Measurements from ENCODE around the gene TATDN2. TPM values are rescaled to one million over a fixed set of nuclear protein-coding genes. Genes with fewer than 3 reads are reported as not detected.

Gene TATDN2
- total and polyA plus RNA-seq, 9 of the 15 experiments (the other 6 are each of a cell fraction or from before 2014, with no cell fraction given) = 5.2 to 44.7 (median 25.8) TPM

- no peak for TF ChIP-seq ZNF589 (CRISPR knock-in tag; IDR thresholded peaks at IDR 0.05; ENCODE audit: low read depth)
- TF ChIP-seq PHF8 (IDR thresholded peaks at IDR 0.05; ENCODE audit: borderline replicate concordance, low read length) = no peak
- TF ChIP-seq GTF2F1 (IDR thresholded peaks at IDR 0.05; ENCODE audit: low read depth, low read length) = no peak
- TF ChIP-seq XRCC5 (IDR thresholded peaks at IDR 0.05; ENCODE audit: low read depth, low read length) = 0 out of 2 replicates have a peak, but pooled peaks have one; percentile 47
- TF ChIP-seq KAT2B (IDR thresholded peaks at IDR 0.05; ENCODE audit: low read depth, low read length) = no peak
- no peak for TF ChIP-seq SMARCB1 (IDR thresholded peaks at IDR 0.05; ENCODE audit: insufficient read length, low read depth)
- TF ChIP-seq, protein P1, sequence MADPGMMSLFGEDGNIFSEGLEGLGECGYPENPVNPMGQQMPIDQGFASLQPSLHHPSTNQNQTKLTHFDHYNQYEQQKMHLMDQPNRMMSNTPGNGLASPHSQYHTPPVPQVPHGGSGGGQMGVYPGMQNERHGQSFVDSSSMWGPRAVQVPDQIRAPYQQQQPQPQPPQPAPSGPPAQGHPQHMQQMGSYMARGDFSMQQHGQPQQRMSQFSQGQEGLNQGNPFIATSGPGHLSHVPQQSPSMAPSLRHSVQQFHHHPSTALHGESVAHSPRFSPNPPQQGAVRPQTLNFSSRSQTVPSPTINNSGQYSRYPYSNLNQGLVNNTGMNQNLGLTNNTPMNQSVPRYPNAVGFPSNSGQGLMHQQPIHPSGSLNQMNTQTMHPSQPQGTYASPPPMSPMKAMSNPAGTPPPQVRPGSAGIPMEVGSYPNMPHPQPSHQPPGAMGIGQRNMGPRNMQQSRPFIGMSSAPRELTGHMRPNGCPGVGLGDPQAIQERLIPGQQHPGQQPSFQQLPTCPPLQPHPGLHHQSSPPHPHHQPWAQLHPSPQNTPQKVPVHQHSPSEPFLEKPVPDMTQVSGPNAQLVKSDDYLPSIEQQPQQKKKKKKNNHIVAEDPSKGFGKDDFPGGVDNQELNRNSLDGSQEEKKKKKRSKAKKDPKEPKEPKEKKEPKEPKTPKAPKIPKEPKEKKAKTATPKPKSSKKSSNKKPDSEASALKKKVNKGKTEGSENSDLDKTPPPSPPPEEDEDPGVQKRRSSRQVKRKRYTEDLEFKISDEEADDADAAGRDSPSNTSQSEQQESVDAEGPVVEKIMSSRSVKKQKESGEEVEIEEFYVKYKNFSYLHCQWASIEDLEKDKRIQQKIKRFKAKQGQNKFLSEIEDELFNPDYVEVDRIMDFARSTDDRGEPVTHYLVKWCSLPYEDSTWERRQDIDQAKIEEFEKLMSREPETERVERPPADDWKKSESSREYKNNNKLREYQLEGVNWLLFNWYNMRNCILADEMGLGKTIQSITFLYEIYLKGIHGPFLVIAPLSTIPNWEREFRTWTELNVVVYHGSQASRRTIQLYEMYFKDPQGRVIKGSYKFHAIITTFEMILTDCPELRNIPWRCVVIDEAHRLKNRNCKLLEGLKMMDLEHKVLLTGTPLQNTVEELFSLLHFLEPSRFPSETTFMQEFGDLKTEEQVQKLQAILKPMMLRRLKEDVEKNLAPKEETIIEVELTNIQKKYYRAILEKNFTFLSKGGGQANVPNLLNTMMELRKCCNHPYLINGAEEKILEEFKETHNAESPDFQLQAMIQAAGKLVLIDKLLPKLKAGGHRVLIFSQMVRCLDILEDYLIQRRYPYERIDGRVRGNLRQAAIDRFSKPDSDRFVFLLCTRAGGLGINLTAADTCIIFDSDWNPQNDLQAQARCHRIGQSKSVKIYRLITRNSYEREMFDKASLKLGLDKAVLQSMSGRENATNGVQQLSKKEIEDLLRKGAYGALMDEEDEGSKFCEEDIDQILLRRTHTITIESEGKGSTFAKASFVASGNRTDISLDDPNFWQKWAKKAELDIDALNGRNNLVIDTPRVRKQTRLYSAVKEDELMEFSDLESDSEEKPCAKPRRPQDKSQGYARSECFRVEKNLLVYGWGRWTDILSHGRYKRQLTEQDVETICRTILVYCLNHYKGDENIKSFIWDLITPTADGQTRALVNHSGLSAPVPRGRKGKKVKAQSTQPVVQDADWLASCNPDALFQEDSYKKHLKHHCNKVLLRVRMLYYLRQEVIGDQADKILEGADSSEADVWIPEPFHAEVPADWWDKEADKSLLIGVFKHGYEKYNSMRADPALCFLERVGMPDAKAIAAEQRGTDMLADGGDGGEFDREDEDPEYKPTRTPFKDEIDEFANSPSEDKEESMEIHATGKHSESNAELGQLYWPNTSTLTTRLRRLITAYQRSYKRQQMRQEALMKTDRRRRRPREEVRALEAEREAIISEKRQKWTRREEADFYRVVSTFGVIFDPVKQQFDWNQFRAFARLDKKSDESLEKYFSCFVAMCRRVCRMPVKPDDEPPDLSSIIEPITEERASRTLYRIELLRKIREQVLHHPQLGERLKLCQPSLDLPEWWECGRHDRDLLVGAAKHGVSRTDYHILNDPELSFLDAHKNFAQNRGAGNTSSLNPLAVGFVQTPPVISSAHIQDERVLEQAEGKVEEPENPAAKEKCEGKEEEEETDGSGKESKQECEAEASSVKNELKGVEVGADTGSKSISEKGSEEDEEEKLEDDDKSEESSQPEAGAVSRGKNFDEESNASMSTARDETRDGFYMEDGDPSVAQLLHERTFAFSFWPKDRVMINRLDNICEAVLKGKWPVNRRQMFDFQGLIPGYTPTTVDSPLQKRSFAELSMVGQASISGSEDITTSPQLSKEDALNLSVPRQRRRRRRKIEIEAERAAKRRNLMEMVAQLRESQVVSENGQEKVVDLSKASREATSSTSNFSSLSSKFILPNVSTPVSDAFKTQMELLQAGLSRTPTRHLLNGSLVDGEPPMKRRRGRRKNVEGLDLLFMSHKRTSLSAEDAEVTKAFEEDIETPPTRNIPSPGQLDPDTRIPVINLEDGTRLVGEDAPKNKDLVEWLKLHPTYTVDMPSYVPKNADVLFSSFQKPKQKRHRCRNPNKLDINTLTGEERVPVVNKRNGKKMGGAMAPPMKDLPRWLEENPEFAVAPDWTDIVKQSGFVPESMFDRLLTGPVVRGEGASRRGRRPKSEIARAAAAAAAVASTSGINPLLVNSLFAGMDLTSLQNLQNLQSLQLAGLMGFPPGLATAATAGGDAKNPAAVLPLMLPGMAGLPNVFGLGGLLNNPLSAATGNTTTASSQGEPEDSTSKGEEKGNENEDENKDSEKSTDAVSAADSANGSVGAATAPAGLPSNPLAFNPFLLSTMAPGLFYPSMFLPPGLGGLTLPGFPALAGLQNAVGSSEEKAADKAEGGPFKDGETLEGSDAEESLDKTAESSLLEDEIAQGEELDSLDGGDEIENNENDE (IDR thresholded peaks at IDR 0.05; ENCODE audit: low read depth, low read length) = no peak
- no peak for TF ChIP-seq POLR2G (IDR thresholded peaks at IDR 0.05; ENCODE audit: low read depth, low read length)
- TF ChIP-seq PTRF (tag; IDR thresholded peaks at IDR 0.05) = no peak
- TF ChIP-seq NCOA6 (IDR thresholded peaks at IDR 0.05) = no peak
- no peak for TF ChIP-seq ZFX (CRISPR knock-in tag; IDR thresholded peaks at IDR 0.05)
- TF ChIP-seq ARNT (IDR thresholded peaks at IDR 0.05) = peak in 1 of 2 experiments; percentile 63; a peak in 1 of 4 replicates
- no peak for TF ChIP-seq SRF (CRISPR knock-in tag; IDR thresholded peaks at IDR 0.05)
- no peak for TF ChIP-seq KDM1A (IDR thresholded peaks at IDR 0.05)
- TF ChIP-seq, protein P2, sequence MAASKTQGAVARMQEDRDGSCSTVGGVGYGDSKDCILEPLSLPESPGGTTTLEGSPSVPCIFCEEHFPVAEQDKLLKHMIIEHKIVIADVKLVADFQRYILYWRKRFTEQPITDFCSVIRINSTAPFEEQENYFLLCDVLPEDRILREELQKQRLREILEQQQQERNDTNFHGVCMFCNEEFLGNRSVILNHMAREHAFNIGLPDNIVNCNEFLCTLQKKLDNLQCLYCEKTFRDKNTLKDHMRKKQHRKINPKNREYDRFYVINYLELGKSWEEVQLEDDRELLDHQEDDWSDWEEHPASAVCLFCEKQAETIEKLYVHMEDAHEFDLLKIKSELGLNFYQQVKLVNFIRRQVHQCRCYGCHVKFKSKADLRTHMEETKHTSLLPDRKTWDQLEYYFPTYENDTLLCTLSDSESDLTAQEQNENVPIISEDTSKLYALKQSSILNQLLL (CRISPR knock-in tag; IDR thresholded peaks at IDR 0.05; ENCODE audit: borderline replicate concordance) = no peak
- TF ChIP-seq ZNF785 (CRISPR knock-in tag; IDR thresholded peaks at IDR 0.05) = no peak
Observed at GRCh38 chr3:10224794-10225665, 23.2 kb upstream of the TATDN2 start (continued).

Data from K562 (cell line).